GM21786 (cell line): ENCODE results near the gene PPFIBP2.

ENCODE experiments used
- ATAC-seq: cut with Tn5 transposase; IDR thresholded peaks from one replicate; pipeline ENCODE4 v1.9.1; 2021; ENCODE audit not compliant: unreplicated experiment

Gene PPFIBP2

DNA sequence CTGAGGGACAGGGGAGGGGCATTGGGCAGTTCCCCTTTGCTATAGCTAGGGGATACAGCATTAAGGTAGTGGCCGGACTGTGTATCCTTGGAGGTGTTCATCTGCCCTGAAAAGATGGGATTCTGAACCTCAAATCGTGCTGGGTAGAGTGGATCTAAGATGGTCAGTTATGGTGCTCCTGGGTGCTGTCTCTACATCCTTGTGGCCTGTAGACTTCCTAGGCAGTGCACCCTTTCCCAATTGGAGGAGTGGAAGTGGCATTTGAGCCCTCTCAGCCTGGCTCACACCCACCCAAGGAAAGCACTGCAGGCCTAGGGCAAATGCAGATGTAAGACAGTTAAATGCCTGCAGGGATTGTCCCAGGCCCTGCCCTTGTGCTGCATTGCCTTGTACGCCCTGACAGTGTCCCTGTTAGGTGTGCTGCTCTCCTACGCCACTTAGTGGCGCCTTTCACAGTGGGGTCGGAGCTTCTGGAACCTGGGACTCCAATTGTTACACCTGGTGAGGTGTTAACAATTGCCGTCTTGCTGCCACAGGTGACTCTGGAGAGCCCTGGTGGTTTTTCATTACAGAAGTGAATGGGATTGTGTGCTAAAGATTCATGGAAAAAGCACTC is 35.0 kb downstream of the PPFIBP2 start:
- ATAC-seq, result peak; percentile 98

DNA sequence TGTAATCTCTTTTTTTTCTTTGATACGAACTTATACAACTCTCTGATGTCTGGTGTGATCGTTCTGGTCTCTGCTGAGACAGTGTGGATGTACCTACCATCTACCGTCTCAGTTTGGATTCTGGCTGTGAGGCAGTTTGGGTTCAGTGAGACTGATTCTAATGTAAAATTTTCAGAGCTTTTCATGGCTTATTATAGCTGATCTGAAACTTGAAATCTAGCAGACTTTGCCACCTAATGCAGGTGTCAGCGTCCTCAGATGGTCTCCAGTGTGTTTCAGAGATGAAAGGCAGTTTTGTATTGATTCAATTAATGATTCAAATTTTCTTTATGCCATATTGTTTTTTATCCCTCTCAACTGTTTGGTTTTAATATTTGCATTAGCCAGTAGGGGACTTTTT is 35.9 kb downstream of the PPFIBP2 start:
- no peak for ATAC-seq

DNA sequence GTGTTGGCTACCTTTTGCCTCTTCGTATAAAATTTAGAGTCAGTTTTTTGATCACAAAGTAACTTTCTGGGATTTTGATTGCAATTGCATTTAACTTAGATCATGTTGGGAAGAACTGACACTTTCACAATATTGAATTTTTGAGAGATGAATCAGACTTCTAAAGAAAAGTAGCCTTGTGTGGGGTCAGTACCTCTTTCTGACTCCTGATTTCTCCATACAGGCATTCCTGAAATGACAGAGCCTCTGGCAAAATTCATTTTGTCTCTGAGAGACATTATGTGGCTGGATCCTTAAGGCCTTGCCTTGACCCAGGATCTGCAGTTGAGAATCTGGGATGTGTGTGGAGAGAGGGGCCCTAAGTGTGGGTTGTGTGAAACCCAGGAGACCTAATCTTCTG is 37.8 kb downstream of the PPFIBP2 start:
- ATAC-seq, result no peak

DNA sequence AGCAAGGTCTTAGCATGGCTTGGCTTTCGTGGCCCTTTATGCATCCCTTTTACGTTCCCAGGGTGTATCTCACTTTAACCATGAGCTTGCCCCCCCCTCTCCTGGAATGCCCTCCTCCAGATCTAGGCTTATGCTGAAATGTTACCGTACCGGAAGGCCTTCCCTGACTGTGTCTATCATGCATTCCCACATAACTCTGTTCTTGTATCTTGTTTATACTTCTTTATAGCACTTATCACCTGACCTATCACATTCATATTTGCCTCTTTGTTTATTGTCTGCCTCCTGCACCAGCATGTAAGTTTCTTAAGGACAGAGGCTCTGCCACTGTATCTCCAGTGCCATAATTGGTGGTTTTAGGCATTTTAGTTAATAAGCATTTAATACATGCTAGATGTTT is 38.9 kb downstream of the PPFIBP2 start:
- ATAC-seq, result no peak

DNA sequence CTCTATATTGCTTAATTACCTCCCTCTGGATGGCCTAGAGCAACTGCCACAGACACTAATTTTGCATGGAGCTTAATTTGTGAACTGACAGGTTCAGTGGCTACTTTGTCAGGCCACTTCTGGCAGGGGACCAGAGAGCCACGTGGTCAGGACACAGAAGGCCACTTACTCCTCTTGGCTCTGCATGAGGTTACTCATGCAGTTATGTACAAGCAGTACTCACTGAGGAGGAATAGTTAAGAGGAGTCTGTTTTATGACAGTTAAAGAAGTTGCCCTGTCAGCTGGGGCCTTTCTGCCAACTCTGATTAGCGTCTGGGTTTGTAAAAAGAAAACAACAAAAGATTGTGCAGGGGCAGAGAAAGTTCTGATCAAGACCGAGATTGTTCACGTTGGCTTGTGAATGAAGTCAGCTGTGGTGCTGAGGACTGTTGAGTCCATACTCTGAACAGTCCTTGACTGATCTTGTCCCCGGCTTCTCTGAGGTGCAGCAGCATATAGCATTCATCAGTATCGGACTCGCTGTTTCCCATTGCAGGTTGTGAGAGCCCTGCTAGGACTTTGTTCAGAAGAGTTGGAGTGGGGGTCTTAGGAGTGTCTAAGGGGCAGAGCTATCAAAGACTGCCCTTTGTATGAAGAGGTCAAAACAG is 41.4 kb downstream of the PPFIBP2 start:
- no peak for ATAC-seq

DNA sequence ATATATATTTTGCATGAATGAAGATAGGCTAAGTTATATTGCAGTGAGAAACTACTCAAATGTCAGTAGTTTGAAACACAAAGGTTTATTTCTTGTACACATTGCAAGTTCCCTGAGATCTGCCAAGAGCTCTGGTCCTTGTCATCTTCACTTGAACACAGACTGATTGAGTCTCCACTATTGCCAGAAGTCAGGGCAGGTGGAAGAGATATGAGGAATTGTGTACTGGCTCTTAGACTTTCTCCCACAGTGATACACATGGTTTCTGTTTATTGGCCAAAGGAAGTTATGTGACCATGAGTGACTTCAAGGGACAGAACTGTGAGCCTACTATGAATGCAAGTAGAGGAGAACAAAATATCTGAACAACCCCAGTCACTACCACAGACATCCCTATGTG is 44.2 kb downstream of the PPFIBP2 start:
- no peak for ATAC-seq

DNA sequence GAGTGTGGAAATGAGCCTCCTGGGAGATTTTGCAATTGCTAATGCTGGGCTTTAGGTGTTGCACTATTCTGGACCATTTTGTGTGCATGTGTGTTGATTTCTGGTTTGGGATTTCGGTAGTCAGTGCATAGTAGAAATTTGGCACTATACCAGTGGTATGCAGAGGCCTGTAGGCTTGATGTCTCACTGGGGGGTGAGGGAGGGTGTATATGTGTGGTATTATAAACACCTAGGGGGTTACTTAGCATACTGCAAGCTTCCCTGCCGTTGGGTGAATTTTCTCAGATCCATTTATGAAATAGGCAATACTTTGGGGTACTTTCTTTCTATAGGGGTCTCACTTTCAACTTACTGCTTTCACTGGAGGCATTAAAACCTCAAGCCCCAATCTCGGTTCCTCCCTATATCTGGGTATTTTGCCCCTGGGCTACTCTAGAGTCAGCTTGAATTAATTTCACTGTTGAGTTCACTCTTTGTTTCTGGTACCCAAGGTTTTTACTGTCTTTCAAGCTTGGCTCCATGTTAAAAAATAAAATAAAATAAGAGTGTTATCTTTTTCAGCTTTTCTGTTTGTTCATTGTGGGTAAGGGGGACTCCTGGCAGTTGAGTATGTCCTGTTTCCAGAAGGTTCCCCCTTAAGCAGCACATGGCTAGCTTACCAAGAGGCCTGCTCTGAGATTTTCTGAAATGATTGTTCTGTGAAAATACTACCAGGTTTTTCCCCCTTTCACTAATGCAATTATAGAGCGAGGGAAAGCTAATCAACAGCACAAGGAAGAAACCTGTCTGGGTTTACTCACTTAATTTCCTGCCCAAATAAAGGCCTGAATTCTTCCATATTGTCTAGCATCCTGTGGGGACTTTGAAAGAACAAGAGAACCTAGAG is 45.8 kb downstream of the PPFIBP2 start:
- ATAC-seq, result peak; percentile 76

DNA sequence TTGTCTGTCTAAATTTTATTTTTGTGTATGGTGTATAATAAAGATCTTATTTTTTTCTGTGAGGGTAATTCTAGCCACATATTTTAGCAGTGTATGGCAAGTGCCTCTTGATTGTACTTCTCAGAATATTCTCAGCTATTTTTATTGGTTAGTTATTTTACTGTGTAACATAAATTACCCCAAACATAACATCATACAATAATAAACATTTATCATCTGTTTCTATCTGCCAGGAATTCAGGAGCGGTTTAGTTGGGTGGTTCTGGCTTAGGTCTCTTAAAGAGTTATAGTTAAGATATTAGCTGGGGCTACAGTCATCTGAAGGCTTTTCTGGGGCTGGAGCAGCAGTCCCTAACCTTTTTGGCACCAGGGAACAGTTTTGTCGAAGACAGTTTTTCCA is 47.8 kb downstream of the PPFIBP2 start:
- no peak for ATAC-seq

DNA sequence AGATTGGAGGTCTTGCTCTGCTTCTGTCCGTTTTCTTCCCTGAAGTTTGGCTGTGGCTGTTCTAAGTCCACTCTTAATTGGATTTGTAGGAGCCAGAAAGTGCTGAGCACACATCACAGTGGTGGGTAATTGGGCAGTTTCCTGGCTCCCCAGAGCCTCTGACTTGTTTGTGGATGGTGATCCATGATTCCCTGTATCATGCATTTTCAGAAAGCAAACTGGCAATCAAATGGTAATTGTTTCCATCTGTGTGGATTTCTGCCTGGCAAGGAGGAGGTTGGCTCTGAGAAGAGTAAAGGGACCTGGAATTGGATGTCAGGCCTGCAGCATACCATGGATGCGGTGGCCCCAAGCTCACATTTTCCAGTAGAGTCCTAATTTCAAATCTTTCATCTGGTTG is 49.5 kb downstream of the PPFIBP2 start:
- ATAC-seq, result no peak

DNA sequence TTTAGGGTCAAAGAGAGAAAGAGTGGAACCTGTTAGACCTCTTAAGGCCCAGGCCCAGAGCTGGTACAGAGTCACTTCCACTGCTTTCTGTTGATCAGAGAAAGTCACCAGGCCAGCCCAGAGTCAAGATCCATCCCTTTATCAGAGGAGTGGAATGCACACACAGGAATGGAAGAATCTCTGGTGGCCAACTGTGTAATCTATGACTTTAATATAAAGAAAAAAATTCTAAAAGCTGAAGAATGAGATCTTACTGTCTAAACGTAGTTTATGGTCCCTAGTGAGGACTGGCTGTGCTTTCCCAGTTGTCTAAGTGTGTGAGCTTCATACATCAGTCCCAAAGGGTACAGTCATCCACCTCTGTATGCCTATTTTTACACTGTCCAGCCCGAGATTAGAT is 51.0 kb downstream of the PPFIBP2 start:
- no peak for ATAC-seq

DNA sequence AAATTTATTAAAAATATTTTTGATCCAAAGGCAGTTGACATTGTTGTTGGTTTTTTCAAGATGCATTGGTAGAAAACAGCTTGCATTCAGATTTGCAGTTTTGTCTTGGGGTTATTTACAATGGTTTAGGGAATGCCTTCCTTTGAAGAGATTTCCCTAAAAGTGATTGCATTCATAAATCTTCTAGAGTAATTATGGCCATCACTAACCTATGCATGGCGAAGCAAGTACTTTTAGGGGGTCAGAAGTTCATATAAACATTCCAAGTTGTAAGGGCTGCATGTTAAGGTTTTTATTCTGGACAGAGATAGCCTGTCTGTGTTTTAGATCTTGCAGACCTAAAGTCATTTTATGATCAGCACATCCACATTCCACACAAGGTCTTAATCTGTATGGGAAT is 53.5 kb downstream of the PPFIBP2 start:
- no peak for ATAC-seq

DNA sequence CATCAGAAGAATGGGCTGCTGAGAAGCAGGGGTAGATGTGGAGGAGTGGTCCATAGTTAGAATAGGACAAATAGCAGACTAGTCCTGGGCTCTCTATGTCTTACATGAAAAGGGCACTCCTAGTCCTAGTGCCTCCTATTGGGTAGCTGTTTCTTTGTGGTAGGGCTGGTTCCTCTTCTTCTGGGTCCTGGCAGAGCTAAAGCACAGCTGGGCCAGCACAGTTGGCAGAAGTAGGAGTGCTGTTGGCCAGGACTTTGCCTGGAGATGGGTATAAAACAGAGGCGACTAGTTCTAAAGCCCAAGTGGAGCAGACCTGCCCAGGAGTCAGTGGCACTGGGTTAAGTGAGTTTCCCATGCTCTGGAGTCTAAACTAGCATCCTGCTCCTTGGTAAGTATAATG is 55.2 kb downstream of the PPFIBP2 start:
- no peak for ATAC-seq

DNA sequence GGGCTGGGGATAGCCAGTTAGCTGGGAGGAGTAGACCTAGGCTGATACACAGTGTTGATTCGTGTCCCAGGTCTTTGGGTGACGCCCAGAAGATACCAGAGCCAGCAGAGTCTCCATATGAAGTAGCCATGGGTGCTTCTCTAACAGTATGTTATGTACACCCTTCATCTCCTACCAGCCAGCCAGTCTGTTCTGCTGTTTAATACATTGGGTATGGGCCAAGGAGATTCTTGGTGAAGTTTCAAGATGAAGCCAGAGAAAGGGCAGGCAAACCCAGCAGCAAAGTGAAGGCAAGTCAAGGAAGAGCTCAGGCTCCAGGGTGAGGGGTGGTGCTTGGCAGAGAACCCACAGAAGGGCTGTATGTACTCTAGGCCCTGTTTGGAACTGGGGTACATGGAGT is 56.4 kb downstream of the PPFIBP2 start:
- no peak for ATAC-seq

DNA sequence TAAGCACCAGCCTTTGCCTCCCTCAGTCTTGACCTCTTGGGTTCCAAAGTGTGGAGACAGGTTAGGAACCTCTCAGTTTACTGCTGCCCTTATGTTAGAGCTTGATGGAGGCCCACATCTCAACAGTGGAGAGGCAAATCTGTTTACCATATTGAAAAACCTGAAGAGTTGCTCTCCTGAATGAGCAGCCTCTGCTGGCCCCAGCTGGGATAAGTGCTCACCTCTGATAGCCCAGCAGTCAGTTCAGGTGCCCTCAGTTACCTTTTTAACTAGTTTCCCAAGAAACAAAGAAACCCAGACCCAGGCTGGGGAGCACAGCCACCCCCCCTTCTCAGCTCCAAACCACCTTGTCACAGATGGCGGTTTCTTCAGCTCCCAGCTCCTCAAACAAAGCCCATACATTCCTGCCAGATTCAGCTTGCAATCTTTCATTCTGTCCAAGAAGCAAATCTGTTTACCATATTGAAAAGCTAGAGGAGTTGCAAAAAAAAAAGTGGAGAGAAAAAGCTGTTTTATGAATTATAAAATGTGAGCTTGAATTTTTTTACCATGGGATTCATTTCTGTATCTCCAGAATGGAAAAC is 57.2 kb downstream of the PPFIBP2 start:
- ATAC-seq, result no peak

DNA sequence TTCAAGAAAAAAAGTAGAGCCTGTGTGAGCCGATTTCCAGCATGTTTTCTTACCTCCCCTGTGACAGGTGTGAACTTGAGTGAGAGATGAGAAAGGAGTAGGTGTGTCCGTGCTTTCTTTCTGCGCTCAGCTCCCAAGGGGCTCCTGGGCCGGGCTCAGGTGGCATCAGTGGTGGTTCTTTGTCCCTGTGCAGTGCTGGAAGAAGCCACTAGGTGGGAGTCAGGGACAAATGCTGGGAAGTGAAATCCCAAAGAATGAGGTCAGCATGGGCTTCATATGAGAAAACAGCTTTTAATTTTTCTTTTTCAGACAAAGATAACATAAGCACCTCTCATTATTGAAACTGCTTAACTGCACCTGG is 57.8 kb downstream of the PPFIBP2 start:
- no peak for ATAC-seq

DNA sequence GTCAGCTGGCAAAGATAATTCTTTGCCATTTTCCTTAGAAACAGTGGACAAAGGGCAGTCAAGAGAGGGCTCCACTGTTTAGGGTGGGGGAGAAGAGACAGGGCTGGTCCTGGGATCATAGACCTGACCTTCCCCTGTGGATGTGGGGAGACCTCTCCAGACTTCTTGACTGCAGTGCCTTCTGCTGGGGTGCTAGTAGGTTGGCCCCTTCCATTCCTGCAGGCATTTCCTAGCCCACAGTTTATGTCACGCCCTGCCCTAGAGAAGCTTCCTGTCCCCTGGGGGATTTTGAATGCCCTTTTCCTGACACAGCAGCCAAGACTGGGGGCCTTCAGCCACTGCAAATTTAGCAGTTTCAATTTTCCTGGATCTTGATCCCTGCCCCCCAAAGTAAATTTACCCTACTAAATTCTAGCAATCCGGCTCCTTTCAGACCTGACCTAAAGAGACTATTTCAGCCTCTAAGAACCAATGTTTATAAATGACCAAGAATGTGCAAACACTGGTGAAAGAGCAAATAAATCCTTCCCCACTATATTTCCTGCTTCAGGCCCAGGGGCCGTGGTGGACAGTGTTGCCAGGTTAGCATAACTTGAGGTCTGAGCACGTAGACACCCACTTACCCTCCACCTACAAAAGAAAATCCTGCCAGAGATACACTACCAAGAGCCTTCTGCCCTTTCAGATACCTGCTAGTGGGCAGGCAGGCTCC is 58.4 kb downstream of the PPFIBP2 start:
- no peak for ATAC-seq

DNA sequence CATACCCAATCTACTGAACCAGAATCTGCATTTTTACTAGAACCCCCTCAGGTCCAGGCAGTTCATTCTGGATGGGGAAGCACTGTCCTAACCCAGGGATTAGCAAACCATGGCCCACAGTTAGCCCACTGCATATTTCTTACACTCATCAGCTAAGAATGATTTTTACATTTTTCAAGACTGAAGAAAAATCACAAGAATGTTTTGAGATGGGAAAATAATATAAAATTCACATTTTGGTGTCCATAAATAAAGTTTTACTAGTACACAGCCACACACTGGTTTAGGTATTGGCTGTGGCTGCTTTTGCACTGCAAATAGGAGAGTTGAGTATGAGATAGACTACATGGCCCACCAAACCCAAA is 59.4 kb downstream of the PPFIBP2 start:
- ATAC-seq, result no peak

DNA sequence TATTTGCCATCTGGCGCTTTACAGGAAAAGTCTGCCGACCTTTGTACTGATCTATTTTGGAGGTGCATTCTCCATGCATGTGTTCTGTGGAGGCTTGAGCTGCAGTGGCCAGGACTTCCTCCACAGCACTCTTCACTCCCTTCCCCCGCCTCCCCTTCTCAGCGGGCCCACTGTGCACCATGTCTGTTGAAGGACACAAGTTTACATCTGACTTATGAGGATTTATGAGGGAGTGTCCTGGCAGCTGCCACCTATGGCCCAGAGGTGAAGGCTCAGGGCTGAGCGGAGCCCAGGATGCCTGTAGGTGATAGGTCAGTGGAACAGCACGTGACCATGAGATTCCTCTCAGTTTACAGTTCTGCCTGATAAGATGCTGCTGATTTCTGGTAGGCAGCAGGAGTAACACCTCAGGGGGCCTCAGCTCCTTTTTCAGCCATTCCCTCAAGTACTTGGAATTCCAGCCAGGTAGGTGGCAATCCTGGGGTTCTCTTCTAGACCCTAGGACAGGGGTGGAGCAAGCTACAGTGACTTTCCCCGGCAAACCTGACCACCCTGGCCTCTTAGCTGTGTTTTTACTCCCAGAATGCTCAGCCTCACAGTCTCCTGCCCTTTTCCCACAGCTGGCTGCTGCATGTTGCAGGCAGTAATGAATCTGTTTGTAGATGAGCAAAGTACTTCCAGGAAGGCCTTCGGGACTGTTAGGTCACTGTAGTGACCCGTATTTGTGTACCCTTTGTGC is 59.9 kb downstream of the PPFIBP2 start:
- ATAC-seq, result no peak

DNA sequence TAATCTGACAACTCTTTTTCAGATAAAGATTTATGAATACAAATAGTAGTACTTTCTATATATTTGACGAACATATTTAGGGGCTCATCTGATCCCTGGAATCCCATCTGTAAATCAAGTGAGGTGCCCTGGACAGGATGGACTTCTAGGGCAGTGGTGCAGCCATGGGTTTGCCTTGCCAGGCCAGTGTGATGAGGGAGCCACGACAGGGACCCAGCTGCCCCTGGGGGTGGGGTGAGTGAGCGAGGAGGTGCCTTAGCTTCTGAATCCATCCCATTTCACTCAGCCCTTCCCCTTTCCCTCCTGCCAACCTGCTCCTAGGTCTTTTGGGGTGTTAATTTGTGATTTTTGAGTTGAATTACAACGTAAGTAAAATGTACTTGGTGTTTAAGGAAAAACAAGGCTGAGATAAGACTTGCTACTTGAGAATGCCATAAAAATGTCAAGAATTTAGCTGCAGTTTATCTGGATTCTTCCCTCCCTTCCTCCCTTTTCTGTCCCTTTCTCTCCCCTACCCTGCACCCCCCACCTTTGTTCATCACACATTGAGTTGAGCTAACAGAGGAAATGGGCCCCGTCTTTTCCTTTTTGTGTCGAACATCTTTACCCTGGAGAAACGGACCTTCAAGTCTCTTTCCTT is 60.8 kb downstream of the PPFIBP2 start:
- no peak for ATAC-seq
